HG03139 (cell line): ENCODE results near the gene FEV.

Source experiments
- ATAC-seq: cut with Tn5 transposase; IDR thresholded peaks from one replicate; pipeline ENCODE4 v1.9.1; 2021; ENCODE audit not compliant: unreplicated experiment

FEV gene

DNA sequence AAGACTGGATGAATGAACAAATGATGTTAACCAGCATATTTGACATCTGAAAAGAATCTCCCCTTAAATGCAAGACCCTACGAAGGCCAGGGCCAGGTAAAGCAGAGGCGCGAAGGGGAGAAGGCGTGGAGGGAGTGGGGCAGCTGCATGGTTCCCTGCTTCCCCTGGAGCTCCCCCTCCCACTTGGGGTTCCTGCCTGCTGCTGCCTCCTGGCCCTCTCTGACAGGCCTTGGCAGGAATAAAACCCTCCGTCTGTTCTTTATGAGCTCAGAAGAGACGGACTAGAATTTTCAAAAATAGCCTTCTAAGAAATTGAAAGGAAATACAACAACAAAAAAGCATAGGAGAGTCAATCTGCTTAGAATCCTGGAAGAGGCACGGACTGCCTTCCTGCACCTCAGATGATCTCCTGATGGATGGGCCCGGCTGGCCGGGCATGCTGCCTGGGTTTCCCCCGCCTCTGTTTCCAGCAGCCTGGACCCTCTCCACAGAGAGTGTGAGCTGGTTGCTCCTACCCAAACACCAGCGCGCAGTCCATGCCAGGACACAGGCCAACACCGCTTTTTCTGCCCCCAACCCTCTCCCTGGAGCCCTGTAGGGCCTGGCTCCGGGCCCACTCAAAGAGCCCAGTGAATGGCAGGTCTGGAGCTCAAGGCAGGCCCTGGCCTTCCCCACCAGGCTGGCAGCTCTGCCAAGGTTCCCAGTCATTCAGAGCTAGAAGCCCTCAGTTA is 32.4 kb upstream of the FEV start:
- no peak for ATAC-seq

DNA sequence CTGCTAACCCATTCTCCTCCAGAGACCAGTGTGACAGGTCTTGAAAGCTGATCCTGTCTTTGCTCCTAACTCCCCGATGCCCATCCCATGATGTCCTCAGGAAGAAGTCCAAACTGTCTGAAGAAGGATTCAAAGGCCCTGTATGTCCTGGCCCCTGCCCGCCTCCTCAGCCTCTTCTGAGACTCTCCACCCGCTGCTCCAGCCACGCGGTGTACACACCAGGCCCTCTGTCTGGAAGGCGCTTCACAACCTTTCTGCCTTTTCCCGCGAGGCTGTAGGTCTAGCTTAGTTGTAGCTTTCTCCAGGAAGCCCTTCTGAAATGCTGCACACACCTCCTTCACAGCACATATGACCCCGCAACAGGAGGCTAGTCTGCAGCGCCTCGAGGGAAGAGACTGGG is 31.7 kb upstream of the FEV start:
- no peak for ATAC-seq

- no peak for ATAC-seq
Measured at GRCh38 chr2:219010873-219011272, 25.9 kb upstream of the FEV start.

GRCh38 chr2:219010162-219010756 is 25.3 kb upstream of the FEV start:
- no peak for ATAC-seq

DNA sequence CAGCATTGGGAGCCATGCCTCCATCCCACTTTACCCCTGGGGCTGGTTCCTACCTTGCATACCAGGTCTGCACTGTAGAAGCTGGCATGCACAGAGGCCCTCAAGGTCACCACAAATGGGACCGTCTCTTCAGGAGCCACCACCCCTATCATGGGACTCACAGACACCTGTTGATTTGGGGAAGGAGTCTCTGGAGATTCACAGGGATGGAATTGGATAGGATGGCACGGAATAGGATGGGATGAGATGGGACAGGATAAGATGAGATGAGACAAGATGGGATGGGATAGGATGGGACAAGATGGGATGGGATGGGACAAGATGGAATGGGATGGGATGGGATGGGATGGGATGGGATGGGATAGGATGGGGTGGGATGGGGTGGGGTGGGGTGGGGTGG is 24.3 kb upstream of the FEV start:
- ATAC-seq, result no peak

- no peak for ATAC-seq
Measured at GRCh38 chr2:219003979-219004378, 19.0 kb upstream of the FEV start.

GRCh38 chr2:219003267-219003634 is 18.3 kb upstream of the FEV start:
- ATAC-seq, result no peak

DNA sequence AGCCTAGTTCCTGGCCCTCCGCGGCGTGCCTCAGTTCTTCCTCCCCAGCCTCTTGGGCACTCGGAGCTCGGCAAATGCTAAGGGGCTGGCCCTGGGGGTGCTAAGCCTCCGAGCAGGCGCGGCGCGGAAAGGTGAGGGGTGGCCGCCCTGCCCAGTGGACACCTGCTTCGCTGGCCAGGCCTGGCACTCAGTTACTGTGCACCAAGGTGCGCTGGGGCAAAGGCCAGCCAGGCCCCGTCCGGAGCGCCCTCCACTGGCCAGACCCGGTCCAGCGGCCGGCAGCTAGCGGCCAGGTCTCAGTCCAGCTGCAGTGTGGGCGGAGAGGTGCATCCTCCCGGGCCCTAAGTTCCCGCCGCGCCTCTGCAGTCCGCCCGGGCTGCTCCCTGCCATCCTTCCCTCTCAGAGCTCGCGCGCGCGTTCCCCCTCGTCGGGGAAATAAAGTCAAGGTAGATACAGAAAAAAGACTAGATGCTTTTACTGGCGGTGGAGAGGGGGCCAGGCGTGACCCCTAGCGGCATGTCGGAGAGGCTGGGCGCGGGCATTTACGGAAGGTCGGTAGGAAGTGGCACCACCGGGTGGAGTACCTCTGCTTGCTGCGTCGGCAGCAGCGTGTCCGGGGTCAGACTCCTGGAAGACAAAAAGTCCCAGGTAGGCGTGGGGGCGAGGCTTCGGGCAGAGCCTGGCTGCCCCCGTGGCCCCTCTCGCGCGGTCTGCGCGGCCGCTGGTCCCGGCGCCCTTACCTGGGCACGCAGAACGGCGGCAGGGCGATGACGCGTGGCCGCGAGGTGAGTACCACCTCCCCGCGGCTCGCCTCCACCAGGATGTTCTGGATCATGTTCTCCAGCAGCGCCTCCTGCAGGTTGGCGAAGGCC is 17.6 kb upstream of the FEV start:
- no peak for ATAC-seq

GRCh38 chr2:219001577-219002394 is 16.8 kb upstream of the FEV start:
- no peak for ATAC-seq

DNA sequence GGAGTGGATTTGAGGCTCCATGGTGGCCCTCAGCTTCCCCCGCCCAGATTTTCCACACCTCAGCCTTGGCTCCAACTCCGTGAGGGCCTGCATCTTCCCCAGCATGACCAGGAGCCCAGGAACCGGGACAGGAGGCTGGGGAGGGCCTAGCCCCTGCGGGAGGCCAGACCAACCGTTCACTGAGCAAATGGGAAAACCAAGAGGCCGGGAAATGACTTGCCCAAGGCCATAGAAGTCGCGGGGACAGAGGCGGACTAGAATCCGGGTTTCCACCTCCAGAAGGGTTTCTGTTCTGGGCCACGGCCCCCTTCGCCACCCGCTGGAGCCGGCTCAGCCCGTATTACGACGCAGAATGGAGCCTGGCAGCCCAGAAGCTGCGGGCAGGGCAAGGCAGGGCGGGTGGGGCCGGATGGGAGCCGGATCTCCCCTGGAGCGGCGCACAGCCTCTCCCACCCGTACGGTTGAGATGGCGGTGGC is 16.2 kb upstream of the FEV start:
- no peak for ATAC-seq

GRCh38 chr2:219000569-219000960 is 15.6 kb upstream of the FEV start:
- ATAC-seq, result no peak

- no peak for ATAC-seq
Measured at GRCh38 chr2:218999881-219000568, 15.0 kb upstream of the FEV start.

GRCh38 chr2:218999021-218999880 is 14.3 kb upstream of the FEV start:
- no peak for ATAC-seq

DNA sequence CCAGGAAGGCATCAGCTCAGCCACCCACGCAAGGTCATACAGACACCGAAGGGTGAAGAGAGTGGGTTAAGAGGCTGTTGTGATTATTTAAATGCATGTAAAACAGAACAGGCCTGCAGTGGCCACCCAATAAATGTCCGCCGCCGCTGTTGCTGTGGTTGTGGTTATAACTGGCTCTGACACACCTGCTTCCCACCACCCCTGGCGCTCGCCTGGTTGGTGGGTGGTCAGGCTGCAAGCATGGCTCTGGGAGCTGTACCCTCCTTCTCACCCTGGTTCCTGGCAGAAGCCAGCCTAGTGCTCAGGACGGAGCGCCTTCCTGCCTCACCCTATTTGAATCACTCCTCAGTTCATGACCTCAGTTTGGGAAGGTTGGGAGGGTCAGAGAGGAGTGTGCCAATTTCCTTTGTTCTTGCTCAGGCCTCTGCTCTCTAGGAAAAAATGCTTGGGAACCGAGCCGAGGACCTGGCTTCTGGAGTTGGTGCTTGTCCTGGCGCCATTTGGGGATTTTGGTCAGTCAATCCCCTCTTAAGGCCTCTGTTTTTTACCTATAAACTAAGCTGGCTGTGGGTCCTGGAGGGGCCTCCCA is 13.5 kb upstream of the FEV start:
- no peak for ATAC-seq

DNA sequence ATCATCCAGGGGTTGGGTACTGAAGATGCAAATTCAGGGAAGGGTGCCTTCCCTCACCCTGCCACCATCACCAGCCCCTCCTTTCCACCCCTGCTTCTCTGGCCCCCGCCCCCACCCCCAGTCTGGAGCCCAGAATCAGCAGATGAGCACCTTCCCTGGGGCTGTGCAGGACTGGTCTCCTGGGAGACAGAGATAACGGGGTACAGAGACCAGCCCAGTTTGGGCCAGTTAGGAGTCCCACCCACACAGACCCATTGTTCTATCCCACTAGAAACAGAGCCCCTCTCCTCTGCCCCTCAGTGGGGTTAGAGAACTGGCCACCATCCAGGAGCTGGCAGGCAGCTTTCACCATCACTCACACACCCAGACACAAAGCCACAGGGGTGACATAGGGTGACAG is 12.7 kb upstream of the FEV start:
- ATAC-seq, result no peak

DNA sequence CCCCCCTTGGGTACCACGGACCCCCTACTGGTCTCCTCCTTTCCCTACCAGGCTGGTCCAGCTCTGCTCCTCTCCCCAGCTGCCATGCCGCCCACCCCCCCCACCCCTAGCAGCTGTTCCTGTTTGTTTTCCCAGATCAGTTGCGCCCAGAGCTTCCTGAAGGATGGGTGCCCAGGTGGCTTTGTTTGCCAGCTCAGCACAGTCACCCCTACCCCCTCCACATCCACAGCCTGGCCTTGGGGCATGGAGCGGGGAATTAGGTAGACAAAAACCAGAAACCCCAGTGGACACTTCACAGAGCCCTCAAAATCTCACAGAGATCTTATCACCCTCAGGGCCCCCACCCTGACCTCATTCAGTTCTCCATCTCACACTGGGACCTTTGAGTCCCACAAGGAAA is 12.0 kb upstream of the FEV start:
- ATAC-seq, result no peak

- no peak for ATAC-seq
Measured at GRCh38 chr2:218995972-218996711, 11.2 kb upstream of the FEV start.

- ATAC-seq, result no peak
Measured at GRCh38 chr2:218995561-218995960, 10.6 kb upstream of the FEV start.
